HTR-8/SVneo (cell line): ENCODE results near the gene PARVB.

Experiments
- DNase-seq: peaks from one replicate; pipeline ENCODE4 v3.0.0; 2011; ENCODE audit warnings: low spot score, mixed read lengths; ENCODE audit not compliant: insufficient read length
- FAIRE-seq: peaks from 2 replicates; lab custom pipeline; 2011; peaks lifted over from hg19 to GRCh38; lab: Jason Lieb, UNC

Gene PARVB

GRCh38 chr22:44120314-44120704 is 96.2 kb downstream of the PARVB start:
- FAIRE-seq (no peak), DNase-seq (no peak)

GRCh38 chr22:44125421-44125820 is 101.3 kb downstream of the PARVB start:
- no peak for DNase-seq
- no peak for FAIRE-seq

GRCh38 chr22:44126807-44127206 is 102.7 kb downstream of the PARVB start:
- FAIRE-seq (no peak), DNase-seq (no peak)

- FAIRE-seq (no peak), DNase-seq (no peak)
These were observed 103.3 kb downstream of the PARVB start for GRCh38 chr22:44127356-44127755.

GRCh38 chr22:44128958-44129618 is 105.0 kb downstream of the PARVB start:
- DNase-seq (no peak), FAIRE-seq (no peak)

- DNase-seq (no peak), FAIRE-seq (no peak)
These were observed 105.5 kb downstream of the PARVB start for GRCh38 chr22:44129619-44129976.

GRCh38 chr22:44130076-44130711 is 106.1 kb downstream of the PARVB start:
- DNase-seq, result no peak
- no peak for FAIRE-seq

- FAIRE-seq, result no peak
- DNase-seq, result no peak
These were observed 107.3 kb downstream of the PARVB start for GRCh38 chr22:44131412-44131811.

GRCh38 chr22:44131989-44132685 is 108.0 kb downstream of the PARVB start:
- no peak for DNase-seq
- no peak for FAIRE-seq

GRCh38 chr22:44132724-44133123 is 108.6 kb downstream of the PARVB start:
- no peak for FAIRE-seq

GRCh38 chr22:44133161-44133560 is 109.1 kb downstream of the PARVB start:
- no peak for DNase-seq
- FAIRE-seq, result no peak

More at GRCh38 chr22:44132724-44133123, 108.6 kb downstream of the PARVB start:
- DNase-seq, result no peak

- FAIRE-seq (no peak), DNase-seq (no peak)
These were observed 109.9 kb downstream of the PARVB start for GRCh38 chr22:44133901-44134571.

GRCh38 chr22:44136112-44136511 is 112.0 kb downstream of the PARVB start:
- DNase-seq, result no peak
- no peak for FAIRE-seq

GRCh38 chr22:44136786-44137185 is 112.7 kb downstream of the PARVB start:
- no peak for FAIRE-seq

GRCh38 chr22:44137415-44137814 is 113.3 kb downstream of the PARVB start:
- DNase-seq, result no peak
- FAIRE-seq, result no peak

More at GRCh38 chr22:44136786-44137185, 112.7 kb downstream of the PARVB start:
- no peak for DNase-seq

- DNase-seq (no peak), FAIRE-seq (no peak)
These were observed 115.7 kb downstream of the PARVB start for GRCh38 chr22:44139773-44140172.

GRCh38 chr22:44142421-44143104 is 118.5 kb downstream of the PARVB start:
- no peak for DNase-seq
- FAIRE-seq, result no peak

- DNase-seq (no peak), FAIRE-seq (no peak)
These were observed 119.0 kb downstream of the PARVB start for GRCh38 chr22:44143105-44143474.

GRCh38 chr22:44143579-44143978 is 119.5 kb downstream of the PARVB start:
- FAIRE-seq, result no peak
- no peak for DNase-seq

GRCh38 chr22:44144046-44144569 is 120.0 kb downstream of the PARVB start:
- no peak for DNase-seq
- FAIRE-seq, result no peak
